ENCODE data around the gene ADRA2C.

DNA sequence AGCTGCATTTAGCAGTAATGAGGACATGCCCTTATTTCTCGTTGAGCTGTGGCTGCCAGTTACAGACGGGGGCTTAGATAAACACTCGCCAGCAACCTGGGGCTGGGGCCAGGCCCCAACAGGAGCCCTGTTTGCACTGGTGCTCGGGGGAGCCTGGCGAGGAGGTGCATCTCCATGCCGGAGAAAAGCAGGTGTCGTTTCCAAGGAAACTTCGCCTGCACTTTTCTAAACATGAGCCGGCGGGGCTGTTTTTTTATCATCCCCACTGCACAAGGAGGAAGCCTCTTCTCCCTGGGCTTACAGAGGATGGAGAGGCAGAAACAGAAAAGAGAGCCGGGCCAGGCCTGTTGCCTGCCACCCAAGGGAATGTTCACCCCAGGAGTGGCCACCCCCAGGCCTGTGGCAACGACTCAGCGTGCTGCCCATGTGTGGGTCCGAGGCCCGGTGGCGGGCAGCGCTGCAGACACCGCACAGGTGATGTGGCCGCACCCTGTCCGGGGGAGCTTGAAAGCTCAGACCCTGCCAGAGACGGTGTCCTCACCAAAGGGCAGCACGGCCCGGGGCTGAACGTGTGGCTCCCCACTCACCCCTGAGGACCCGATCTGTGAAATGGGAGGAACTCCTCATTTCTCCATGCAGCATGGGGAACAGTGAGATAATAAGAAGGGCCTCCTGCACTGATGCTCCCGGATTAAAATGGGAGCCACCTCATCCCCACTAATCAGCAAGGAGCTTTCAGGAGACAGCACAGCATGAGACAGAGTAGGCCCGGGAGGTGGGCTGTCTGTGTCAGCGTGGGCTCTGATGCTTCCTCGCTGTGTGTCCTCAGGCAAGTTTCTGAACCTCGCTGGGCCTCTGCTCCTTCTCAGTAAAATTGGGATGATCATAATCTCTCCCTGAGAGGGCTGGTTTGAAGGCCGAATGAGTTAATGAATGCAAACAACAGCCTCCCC is 33.8 kb upstream of the ADRA2C start:
- TF ChIP-seq FOXM1 (IDR thresholded peaks at IDR 0.05; ENCODE audit: borderline replicate concordance) (no peak), ZNF384 (IDR thresholded peaks at IDR 0.05) (no peak), FOXK2 (IDR thresholded peaks at IDR 0.05) (no peak), SP1 (IDR thresholded peaks at IDR 0.05) (no peak), BHLHE40 (IDR thresholded peaks at IDR 0.05; ENCODE audit: borderline replicate concordance) (no peak), NFRKB (IDR thresholded peaks at IDR 0.05) (no peak)
